HepG2 (cell line): ENCODE results near the gene MSI2. TPM values are rescaled to one million over a fixed set of nuclear protein-coding genes. Genes with fewer than 3 reads are reported as not detected.

Experiments
- CCDC6 ChIP-seq: sonication (generic); formaldehyde crosslinking; IDR thresholded peaks from 2 replicates; pipeline ENCODE4 v1.8.1; 2022; ENCODE audit warnings: mild to moderate bottlenecking, missing genetic modification reagents, moderate library complexity
- GTF3A ChIP-seq: sonication (generic); formaldehyde crosslinking; conservative IDR thresholded peaks from 2 replicates; pipeline ENCODE4 v1.4.0; 2020; ENCODE audit warnings: mild to moderate bottlenecking, missing genetic modification reagents
- HES4 ChIP-seq: sonication (generic); formaldehyde crosslinking; IDR thresholded peaks from 2 replicates; pipeline ENCODE4 v1.9.0; 2021; ENCODE audit warnings: mild to moderate bottlenecking, missing genetic modification reagents, borderline replicate concordance
- HNRNPL ChIP-seq: fragments of 200-400 bp; formaldehyde crosslinking; IDR thresholded peaks from 2 replicates; pipeline ENCODE4 v1.6.1; 2017; ENCODE audit warnings: mild to moderate bottlenecking, low read depth, low read length
- KLF13 ChIP-seq: sonication (generic); formaldehyde crosslinking; IDR thresholded peaks from 2 replicates; pipeline ENCODE4 v1.4.0; 2020; ENCODE audit warnings: mild to moderate bottlenecking, missing genetic modification reagents
- MIER2 ChIP-seq: IDR thresholded peaks from 2 replicates; pipeline ENCODE4 v1.6.1; 2016; ENCODE audit warnings: missing biosample characterization, missing genetic modification reagents
- MYC ChIP-seq: sonication (generic); formaldehyde crosslinking; IDR thresholded peaks from 2 replicates; pipeline ENCODE4 v1.9.0; 2021; ENCODE audit warnings: missing genetic modification reagents, borderline replicate concordance
- NAIF1 ChIP-seq: sonication (generic); formaldehyde crosslinking; IDR thresholded peaks from 2 replicates; pipeline ENCODE4 v1.5.0; 2020; ENCODE audit warnings: mild to moderate bottlenecking, missing genetic modification reagents, borderline replicate concordance
- NFE2L1 ChIP-seq: sonication (generic); formaldehyde crosslinking; IDR thresholded peaks from 2 replicates; pipeline ENCODE4 v1.4.0; 2020; ENCODE audit warnings: missing genetic modification reagents, mild to moderate bottlenecking, borderline replicate concordance
- NKX3-1 ChIP-seq: sonication (generic); formaldehyde crosslinking; IDR thresholded peaks from 2 replicates; pipeline ENCODE4 v1.5.0; 2020; ENCODE audit warnings: missing genetic modification reagents
- PHF20 ChIP-seq: sonication (generic); formaldehyde crosslinking; IDR thresholded peaks from 2 replicates; pipeline ENCODE4 v1.5.0; 2020; ENCODE audit warnings: mild to moderate bottlenecking, missing genetic modification reagents
- RFXAP ChIP-seq: sonication (generic); formaldehyde crosslinking; IDR thresholded peaks from 2 replicates; pipeline ENCODE4 v1.4.0; 2020; ENCODE audit warnings: missing genetic modification reagents, borderline replicate concordance
- RORA ChIP-seq: sonication (generic); formaldehyde crosslinking; IDR thresholded peaks from 2 replicates; pipeline ENCODE4 v1.5.0; 2020; ENCODE audit warnings: mild to moderate bottlenecking, missing genetic modification reagents, moderate library complexity
- SIN3A ChIP-seq: IDR thresholded peaks from 2 replicates; pipeline ENCODE4 v1.6.1; 2011; ENCODE audit warnings: low read depth, mild to moderate bottlenecking, control low read depth, low read length, borderline replicate concordance
- SIX1 ChIP-seq: sonication (generic); formaldehyde crosslinking; IDR thresholded peaks from 2 replicates; pipeline ENCODE4 v1.4.0; 2020; ENCODE audit warnings: missing genetic modification reagents, borderline replicate concordance
- SRSF9 ChIP-seq: fragments of 200-400 bp; formaldehyde crosslinking; IDR thresholded peaks from 2 replicates; pipeline ENCODE4 v1.6.1; 2018; ENCODE audit warnings: borderline replicate concordance, mild to moderate bottlenecking, low read depth, low read length; ENCODE audit not compliant: insufficient read depth, poor library complexity, severe bottlenecking
- TBL1XR1 ChIP-seq: fragments of 150-350 bp; IDR thresholded peaks from 2 replicates; pipeline ENCODE4 v1.6.1; 2014; ENCODE audit warnings: borderline replicate concordance, low read length; ENCODE audit not compliant: partially characterized antibody
- TP53 ChIP-seq: sonication (generic); formaldehyde crosslinking; conservative IDR thresholded peaks from 2 replicates; pipeline ENCODE4 v1.4.0; 2020; ENCODE audit warnings: missing genetic modification reagents
- ZNF3 ChIP-seq: IDR thresholded peaks from 2 replicates; pipeline ENCODE4 v1.7.0; 2017; ENCODE audit warnings: inconsistent platforms
- ZNF563 ChIP-seq: sonication (generic); formaldehyde crosslinking; IDR thresholded peaks from 2 replicates; pipeline ENCODE4 v1.8.0; 2022; ENCODE audit warnings: mild to moderate bottlenecking, moderate library complexity, missing genetic modification reagents
- ZSCAN12 ChIP-seq: sonication (generic); formaldehyde crosslinking; IDR thresholded peaks from 2 replicates; pipeline ENCODE4 v1.9.0; 2021; ENCODE audit warnings: mild to moderate bottlenecking, missing genetic modification reagents
- polyA plus RNA-seq, 8 experiments: library from polyadenylated mRNA; depleted of rRNA in 3 of 8; stranded (reverse) in 7 of 8; unstranded in 1 of 8; fragments of >200 nt; fragmentation: Illumina TruSeq in 4 of 8; extraction: Trizol in 4 of 8; gene quantifications; 2 replicates each; pipeline versions ENCODE4 v1.2.1 to v1.2.3, GENCODE V29; 2011 to 2016; ENCODE audit warnings: low read depth in 4 of 8, missing spikeins in 1 of 8, mixed read lengths in 1 of 8; ENCODE audit not compliant: insufficient read depth in 1 of 8
- total RNA-seq, 5 experiments: library from RNA; depleted of rRNA; stranded (reverse); fragments of >200 nt; fragmentation: Illumina TruSeq; extraction: Trizol; gene quantifications; 2 replicates each; pipeline ENCODE4 v1.2.3, GENCODE V29; 2016; ENCODE audit warnings: low read depth in 1 of 5
- TF ChIP-seq, protein P1 (sequence below): sonication (generic); formaldehyde crosslinking; IDR thresholded peaks from 2 replicates; pipeline ENCODE4 v1.5.0; 2020; ENCODE audit warnings: missing genetic modification reagents
- TF ChIP-seq, protein P2 (sequence below): sonication (generic); formaldehyde crosslinking; IDR thresholded peaks from 2 replicates; pipeline ENCODE4 v1.5.1; 2020; ENCODE audit warnings: mild to moderate bottlenecking, missing genetic modification reagents, borderline replicate concordance

The MSI2 gene
- total and polyA plus RNA-seq, 2 of the 13 experiments (the other 11 are each of a cell fraction or from before 2014, with no cell fraction given) = 77.5 to 78.4 TPM

DNA sequence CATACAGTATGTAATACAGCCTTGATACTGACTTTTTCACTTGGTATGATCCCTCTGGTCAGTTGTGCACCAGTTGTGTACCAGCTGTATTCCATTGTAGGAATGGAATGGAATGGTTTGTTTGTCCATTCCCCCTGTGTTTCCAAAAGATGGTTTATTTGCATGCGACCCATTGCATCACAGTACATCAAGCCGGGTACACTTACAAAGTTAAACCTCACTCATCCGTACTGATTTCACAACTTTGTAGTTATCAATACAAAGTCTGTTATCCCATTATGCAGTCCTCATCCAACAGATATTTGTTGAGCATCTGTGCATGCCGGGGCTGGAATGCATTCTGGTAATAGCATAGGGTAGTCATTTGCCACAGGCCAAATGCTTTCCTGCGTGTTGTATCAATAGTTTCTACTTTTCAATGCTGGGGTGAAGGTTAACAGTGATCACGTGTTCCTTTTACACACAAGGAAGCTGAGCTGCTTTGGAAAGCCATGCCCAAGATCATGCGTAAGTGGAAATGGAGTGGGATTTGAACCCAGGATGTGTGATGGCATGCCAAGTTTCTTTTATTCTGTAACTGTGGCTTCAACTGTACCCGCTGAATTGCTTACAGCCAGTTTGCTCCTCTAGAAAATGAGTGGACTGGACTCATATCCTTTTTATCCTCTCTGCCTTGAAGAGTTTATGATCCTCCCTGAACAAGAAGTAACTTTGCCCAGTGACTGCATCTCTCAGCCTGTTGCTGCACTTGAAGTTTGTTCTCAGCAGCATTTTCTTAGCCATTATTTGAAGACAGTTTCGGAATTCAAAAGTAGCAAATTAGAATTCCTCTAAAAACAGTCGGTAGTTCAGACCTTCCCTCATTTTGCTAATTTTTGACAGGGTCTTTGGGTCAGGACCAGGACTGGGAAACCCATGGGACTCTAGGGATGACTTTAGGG lies 260.2 kb downstream of the MSI2 start (continued):
- TF ChIP-seq PHF20 (no peak), SIN3A (no peak), ZSCAN12 (CRISPR knock-in tag) (no peak), MYC (CRISPR knock-in tag) (no peak), MIER2 (CRISPR knock-in tag) (peak; percentile 76), RFXAP (CRISPR knock-in tag) (0 out of 2 replicates have a peak, but pooled peaks have one; percentile 60), SRSF9 (no peak), NKX3-1 (CRISPR knock-in tag) (no peak), HNRNPL (no peak), NFE2L1 (CRISPR knock-in tag) (no peak), NAIF1 (CRISPR knock-in tag) (peak; percentile 63; the same call in 1 of the 2 replicates), TBL1XR1 (peak; percentile 97), RORA (CRISPR knock-in tag) (no peak), TP53 (CRISPR knock-in tag) (peak; percentile 93), HES4 (no peak), ZNF563 (no peak), CCDC6 (CRISPR knock-in tag) (peak; percentile 83; the same call in 1 of the 2 replicates), ZNF3 (CRISPR knock-in tag) (peak; percentile 92), GTF3A (CRISPR knock-in tag) (0 out of 2 replicates have a peak, but pooled peaks have one; percentile 48), SIX1 (CRISPR knock-in tag) (peak; percentile 69; the same call in 1 of the 2 replicates), KLF13 (CRISPR knock-in tag) (no peak)
- TF ChIP-seq, protein P1, sequence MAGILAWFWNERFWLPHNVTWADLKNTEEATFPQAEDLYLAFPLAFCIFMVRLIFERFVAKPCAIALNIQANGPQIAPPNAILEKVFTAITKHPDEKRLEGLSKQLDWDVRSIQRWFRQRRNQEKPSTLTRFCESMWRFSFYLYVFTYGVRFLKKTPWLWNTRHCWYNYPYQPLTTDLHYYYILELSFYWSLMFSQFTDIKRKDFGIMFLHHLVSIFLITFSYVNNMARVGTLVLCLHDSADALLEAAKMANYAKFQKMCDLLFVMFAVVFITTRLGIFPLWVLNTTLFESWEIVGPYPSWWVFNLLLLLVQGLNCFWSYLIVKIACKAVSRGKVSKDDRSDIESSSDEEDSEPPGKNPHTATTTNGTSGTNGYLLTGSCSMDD (CRISPR knock-in tag) = no peak
- TF ChIP-seq, protein P2, sequence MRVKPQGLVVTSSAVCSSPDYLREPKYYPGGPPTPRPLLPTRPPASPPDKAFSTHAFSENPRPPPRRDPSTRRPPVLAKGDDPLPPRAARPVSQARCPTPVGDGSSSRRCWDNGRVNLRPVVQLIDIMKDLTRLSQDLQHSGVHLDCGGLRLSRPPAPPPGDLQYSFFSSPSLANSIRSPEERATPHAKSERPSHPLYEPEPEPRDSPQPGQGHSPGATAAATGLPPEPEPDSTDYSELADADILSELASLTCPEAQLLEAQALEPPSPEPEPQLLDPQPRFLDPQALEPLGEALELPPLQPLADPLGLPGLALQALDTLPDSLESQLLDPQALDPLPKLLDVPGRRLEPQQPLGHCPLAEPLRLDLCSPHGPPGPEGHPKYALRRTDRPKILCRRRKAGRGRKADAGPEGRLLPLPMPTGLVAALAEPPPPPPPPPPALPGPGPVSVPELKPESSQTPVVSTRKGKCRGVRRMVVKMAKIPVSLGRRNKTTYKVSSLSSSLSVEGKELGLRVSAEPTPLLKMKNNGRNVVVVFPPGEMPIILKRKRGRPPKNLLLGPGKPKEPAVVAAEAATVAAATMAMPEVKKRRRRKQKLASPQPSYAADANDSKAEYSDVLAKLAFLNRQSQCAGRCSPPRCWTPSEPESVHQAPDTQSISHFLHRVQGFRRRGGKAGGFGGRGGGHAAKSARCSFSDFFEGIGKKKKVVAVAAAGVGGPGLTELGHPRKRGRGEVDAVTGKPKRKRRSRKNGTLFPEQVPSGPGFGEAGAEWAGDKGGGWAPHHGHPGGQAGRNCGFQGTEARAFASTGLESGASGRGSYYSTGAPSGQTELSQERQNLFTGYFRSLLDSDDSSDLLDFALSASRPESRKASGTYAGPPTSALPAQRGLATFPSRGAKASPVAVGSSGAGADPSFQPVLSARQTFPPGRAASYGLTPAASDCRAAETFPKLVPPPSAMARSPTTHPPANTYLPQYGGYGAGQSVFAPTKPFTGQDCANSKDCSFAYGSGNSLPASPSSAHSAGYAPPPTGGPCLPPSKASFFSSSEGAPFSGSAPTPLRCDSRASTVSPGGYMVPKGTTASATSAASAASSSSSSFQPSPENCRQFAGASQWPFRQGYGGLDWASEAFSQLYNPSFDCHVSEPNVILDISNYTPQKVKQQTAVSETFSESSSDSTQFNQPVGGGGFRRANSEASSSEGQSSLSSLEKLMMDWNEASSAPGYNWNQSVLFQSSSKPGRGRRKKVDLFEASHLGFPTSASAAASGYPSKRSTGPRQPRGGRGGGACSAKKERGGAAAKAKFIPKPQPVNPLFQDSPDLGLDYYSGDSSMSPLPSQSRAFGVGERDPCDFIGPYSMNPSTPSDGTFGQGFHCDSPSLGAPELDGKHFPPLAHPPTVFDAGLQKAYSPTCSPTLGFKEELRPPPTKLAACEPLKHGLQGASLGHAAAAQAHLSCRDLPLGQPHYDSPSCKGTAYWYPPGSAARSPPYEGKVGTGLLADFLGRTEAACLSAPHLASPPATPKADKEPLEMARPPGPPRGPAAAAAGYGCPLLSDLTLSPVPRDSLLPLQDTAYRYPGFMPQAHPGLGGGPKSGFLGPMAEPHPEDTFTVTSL (CRISPR knock-in tag) = peak; percentile 78; the same call in 1 of the 2 replicates
